Renal pelvis (tissue), 4 donors: Measurements from ENCODE around the gene MAP2K5. TPM values are rescaled to one million over a fixed set of nuclear protein-coding genes. Genes with fewer than 3 reads are reported as not detected.

Experiments
- DNase-seq: peaks from one replicate; pipeline ENCODE4 v3.0.0-alpha.2; 2013
- polyA plus RNA-seq, 3 donors: library from polyadenylated mRNA; unstranded; fragments of 120-200 nt; gene quantifications; one replicate each; pipeline ENCODE4 v1.2.1, GENCODE V29; 2013; ENCODE audit not compliant: insufficient read length in 3 of 3

MAP2K5 gene
- polyA plus RNA-seq, 3 donors: 19.9 to 22.3 (median 20.9) TPM

DNA sequence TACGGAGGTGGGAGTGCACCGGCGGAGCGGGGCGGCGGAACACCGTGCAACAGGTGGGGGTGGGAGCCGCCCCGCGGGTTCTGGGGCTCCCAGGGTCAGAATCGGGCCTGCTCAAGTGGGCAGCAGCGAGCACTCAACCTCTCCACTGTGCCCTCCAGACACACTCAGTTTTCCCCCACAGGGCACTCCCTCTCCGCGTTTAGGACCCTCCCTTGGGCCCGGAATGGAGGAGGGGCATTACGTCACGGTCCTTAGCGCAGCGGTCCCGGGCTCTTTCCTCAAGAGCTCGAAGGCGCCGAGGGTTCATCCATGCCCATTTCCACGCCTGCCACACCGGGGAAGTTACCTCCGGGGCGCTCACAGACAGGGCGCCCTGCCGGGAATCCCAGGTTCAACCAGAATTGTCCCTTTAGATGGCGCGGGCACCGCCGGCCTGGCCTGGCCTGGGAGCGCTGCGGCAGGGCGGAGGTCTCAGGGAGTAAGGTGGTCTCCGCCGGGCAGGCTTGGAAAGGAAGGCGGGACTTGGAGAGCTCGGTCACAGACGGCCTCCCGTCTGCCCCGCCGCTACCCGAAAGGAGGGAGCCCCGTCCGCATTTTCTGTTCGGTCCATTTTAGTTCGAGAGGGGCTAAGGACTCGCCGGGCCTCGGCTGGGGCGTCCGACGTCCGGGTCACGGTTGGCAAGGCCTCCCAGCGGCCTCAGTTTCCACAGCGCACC, 292.2 kb downstream of the MAP2K5 start:
- no peak for DNase-seq

DNA sequence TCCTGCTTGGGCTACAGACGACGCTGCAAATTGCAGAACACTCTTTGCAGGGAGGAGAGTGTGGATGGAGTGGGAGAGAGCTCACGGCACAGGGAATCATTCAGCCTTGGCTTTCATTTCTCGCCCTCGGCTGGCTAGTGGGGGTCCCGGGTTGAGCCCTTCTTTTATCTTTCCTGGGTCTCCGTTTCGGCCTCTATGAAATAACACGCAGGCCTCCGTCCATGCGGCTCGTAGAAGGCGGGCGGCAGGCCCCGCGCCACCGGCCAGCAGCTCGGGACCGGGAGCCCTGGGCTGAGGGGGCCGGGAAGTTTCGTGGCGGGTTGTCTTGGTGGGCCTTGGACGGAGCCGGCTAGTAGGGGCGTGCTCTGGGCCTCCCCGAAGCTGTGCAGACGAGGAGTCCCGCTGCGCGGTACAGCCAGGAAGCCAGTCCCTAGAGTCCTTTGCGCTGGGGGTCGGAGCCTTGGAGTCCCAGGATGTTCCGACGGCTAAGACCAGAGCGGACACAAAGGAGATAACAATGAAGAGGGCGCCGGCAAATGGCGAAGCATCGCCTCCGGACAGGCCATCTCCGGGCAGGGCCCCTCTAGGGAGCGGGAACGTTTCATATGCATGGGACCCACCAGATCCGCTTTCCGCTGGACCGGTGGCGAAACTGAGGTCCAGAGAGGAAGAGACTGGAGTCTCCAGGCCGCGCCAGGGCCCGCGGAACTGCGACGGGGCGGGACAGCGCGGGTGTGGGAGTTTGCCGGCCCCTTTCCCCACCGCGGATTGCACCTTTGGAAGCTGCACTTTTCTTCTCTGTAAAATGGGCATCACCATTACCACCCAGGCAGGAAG, 293.0 kb downstream of the MAP2K5 start:
- DNase-seq: no peak

DNA sequence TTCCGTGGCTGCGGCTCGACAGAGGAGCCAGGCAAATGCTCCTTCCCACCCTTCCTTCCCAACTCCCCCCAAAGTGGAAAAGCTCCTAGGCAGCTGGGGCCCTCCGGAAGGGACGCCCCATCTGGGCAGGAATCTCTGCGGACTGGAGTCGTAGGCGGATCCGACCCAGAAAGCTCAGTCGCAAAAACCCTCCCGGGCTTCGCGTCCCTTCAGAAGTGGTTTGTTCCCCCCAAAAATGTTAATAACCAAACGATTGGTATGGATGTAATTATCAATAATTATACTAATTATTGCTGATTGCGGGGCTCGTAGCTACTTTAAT, 293.6 kb downstream of the MAP2K5 start:
- DNase-seq: no peak

DNA sequence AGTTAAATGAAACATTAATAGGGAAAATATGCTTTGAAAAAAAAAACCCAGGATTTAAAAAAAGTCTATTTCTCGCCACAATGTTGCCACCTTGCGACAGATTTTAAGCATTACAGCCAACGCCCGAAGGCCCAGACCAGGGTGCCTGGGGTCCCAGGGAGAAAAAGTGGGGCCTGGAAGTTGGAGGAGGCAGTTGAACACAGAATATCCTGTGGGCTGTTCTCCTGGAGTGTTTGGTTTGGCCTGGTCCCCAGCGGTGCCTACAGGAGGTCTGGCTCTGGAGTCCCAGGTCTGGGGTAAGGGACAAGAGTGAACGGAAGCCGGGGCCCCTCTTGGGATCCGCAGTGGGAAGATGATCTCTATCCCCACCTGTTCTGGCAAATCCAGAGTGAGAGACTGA, 294.0 kb downstream of the MAP2K5 start:
- DNase-seq: no peak

DNA sequence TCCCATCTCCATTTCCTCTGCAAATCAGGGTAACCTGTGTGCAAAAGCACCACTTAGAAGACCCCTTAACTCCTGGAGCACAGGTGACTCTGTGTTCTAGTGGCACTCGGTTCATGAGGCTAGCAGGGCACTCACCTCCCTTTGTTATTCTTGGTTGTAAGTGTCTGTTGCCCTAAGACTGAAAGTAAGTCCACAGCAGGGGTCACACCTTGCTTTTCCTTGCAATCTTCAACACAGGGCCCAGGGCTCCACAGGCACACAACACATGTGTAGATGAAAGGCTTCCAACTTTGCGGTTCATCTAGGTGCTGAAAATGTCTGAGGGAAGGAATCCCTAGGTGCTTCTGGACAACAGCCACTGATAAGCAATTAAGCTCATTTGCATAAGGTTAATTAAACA, 294.5 kb downstream of the MAP2K5 start:
- DNase-seq: no peak

DNA sequence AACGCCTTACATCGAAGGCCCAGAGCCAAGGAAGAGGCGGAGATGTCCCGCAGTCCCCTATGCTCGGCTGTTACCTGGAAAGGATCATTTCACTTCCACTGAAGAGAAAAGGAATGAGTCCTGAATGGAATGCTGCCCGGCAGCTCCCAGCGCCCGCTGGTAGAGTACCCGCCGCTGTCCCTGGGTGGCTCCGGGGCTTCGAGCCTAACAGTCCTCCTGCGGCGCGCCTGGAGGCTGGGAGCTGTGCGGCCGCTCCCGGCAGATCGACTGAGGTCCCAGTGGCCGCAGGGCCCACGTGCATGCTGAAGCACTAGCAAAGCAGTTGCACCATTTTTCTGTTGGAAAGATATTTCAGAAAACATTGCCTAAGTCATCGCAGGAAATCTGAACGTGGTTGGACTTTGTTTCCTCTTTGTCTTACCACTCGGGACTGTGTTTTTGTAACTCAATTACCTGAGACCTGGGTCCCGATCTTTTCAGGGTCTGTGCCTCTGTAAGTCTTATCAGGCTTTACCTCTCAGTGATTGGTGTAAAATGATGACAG, 296.4 kb downstream of the MAP2K5 start:
- DNase-seq: peak; percentile 63

DNA sequence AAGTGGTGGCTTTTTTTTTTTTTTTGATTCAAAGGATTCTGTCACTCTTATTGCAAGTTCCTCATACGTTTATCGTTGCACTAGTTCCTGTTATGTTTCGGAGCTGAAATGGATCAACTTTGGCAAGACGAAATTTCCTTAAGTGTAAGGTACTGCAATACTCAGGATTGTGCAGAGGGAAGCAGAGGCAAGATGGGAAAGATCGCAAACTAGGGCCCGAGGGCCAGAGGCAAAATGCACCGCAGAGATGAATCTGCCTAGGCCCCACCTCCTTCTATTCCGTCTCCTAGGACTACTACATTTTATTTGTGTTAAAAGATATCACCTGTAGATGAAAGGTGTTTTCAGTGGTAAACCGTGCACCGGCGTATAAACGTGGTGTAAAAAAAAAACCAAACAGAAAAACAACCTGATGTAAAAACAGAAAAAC, 297.0 kb downstream of the MAP2K5 start:
- peak; percentile 40 for DNase-seq

DNA sequence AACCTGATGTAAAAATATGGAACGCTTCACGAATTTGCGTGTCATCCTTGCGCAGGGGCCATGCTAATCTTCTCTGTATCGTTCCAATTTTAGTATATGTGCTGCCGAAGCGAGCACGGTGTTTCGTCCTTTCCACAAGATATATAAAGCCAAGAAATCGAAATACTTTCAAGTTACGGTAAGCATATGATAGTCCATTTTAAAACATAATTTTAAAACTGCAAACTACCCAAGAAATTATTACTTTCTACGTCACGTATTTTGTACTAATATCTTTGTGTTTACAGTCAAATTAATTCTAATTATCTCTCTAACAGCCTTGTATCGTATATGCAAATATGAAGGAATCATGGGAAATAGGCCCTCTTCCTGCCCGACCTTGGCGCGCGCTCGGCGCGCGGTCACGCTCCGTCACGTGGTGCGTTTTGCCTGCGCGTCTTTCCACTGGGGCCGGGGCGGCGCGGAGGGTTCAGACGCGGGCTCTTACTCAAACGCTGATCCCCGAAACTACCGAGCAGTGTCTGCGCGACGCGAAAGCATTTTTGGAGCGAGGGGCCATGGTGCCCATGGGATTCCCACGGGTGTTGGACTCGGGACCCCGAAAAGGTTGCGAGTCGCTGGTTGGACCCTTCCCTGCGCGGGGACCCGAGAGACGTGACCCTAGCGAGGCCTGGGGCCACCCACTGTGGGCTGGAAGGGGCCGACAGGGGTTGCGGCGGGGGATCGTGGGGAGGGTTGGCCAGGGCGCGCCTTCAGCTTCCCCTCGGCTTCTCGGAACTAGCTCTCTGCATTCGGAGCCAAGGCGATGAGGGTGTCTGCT, 297.6 kb downstream of the MAP2K5 start, which contains the start of gene RNU6-1:
RNU6-1 (minus strand) TSS at position 117 of the 820 bp plus-strand sequence.
- peak; percentile 93 for DNase-seq

DNA sequence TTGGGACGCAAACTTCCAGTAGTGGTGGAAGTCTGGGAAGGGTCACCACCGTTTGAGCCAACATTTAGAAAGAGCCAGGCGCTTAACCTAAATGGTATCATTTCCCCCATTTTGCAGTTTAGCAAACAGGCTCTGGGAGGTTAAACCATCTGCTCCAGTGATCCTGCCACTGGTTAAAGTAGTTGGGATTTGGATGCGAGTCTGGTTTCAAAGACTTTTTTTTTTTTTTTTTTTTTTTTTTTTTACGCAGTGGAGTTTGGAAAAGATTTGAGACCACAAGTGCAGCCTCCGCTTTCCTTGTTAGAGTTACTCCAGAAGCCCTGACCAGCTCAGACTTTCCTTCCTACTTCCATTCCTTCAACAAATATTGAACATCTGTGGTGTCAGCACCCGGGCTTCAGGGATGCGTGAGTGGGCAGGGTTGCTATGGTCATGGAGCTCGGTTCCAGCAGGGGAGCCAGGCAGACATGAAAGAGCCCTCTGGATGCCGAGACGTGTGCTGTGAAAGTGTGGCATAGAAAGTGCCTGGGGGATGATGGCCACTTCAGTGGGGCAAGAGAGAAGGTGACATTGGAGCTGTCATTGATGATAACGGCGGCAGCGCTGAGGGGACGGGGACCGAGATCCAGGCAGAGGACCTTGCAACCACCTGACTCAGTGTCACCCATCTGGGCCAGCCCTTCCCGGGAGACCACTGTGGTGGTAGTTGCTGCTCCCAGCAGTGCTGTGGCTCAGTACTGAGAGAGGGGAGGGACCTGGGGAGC, 298.4 kb downstream of the MAP2K5 start:
- peak; percentile 42 for DNase-seq

DNA sequence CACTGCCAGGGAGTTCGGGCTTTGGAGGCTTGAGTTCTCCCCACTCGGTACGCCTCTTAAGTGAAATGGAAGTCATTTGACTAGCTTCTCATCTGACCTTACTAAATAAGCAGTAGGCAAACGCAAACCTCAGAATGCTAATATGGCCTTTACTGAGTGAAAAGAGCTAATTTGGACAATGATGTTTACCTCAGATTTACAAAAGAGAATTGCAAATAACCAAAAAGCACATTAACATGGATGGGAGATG, 298.9 kb downstream of the MAP2K5 start:
- no peak for DNase-seq

DNA sequence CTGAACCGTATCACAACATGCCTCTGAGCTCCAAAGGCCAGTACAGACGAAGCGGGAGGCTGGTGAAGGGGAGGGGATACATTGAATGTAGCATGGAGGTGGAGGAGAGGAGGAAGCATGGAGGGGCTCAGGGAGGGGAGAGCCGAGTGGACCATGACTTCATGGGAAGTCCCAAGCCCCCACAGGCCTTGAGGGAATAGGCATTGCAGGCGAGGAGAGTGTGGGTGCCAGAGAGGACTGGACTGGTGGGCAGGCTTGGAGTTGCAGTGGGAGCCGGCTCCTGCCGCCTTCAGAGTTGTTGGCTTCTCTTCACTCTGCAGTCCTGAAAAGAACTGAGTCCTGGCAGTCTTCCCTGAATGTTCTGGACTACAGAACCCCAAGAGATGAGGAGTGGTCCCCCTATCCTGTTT, 300.6 kb downstream of the MAP2K5 start:
- DNase-seq: no peak

DNA sequence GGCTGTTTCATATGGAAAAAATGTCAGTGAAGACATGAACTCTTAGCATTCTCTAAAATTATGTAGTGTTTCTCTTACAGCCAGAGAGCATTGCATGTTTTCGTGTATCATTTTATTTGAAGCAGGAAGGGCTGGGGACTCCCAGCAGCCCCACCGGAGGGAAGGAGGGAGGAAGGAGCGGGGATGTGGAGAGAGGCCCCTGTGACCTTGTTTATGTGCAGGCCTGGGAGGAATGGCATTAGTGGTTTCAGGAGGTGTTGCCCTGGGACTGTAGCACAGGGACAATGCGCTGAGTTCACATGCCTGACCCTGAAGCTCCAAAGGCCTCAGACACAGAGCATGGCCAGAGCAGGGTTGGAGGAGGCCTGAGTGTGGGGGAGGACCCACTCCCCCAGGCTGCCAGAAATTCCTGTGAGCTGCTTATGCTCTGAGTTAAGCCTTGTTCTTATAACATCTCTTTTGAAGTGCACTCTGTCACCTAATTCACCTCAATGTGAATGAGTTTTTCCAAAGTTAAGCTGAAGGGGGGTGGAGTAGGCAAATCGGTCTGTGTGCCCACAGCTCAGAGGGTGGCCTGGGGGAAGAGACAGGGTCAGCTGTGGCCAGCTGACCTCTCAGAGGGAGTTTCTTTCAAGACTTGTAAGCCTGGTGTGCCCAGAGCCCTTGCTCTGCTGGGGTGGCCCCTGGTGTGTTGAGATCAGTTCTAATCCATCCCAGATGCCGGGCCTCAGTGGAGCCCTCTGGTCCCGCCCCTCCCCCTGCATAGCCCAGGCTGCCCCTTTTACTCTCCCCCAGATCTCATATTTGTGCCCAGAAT, 301.3 kb downstream of the MAP2K5 start:
- DNase-seq: peak; percentile 87

DNA sequence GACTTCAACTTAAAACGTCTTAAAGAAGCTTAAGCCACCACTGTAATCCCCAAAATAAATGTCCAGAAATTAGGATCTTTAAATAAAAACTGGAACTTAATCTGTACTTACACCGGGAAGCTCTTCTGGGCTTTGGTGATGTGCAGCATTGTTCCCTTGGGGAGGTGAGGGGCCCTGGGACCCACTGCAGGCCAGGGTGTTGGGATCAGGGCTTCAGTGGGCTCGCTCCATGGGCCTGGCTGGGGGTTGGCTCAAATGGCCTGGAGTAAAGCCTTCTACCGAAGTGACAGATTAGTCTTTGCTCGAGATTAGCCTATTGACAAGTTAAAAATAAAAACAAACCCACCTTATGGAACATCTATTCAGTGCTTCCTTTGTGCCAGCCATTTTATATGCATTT, 303.5 kb downstream of the MAP2K5 start:
- no peak for DNase-seq

DNA sequence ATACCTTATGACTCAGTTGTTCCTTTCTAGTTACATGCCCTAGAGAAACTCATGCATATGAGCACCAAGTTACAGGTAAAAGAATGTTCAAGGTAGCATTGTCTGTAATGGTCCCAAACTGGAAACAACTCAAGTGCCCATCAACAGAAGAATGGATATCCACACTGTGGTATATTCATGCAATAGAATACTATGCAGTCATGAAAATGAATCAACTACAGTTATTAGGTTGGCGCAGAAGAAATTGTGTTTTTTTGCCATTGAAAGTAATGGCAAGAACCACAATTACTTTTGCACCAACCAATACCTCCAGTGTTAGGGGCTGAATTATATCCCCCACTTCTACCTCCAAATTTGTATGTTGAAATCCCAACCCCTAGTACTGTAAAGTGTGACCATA, 307.0 kb downstream of the MAP2K5 start:
- no peak for DNase-seq

DNA sequence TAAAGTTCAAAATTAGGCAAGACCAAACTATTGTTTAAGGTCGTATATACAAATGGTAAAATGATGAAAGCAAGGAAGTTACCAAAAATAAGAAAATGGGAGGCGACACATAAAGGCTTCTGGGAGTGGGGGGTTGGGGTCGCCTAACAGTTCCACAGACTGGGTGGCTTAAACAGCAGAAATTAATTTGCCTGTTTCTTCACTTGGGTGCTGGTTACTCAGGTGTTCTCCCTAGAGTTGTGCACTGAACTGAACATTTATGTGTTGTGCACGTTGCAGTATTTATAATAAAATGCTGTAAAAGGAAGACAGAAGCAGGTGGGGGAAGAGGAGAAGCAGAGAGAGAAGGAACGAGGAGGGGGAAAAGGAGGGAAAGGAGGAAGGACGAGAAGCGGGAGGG, 307.8 kb downstream of the MAP2K5 start:
- DNase-seq: no peak

DNA sequence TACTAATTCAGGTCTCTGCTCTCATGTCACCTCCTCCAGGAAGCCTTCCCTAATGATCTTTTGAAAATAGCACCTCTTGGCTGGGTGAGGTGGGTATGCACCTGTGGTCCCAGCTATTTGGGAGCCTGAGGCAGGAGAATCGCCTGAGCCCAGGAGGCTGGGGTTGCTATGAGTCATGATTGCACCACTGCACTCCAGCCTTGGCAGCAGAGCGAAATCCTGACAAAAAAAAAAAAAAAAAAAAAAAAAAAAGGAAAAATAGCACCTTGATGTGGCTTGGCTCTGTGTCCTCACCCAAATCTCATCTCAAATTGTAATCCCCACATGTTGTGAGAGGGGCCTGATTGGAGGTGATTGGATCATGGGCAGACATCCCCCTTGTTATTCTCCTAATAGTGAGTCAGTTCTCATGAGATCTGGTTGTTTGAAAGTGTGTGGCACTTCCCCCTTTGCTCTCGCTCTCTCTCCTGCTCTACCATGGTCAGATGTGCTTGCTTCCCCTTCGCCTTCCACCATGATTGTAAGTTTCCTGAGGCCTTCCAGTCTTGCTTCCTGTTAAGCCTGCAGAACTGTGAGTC, 308.6 kb downstream of the MAP2K5 start:
- no peak for DNase-seq

DNA sequence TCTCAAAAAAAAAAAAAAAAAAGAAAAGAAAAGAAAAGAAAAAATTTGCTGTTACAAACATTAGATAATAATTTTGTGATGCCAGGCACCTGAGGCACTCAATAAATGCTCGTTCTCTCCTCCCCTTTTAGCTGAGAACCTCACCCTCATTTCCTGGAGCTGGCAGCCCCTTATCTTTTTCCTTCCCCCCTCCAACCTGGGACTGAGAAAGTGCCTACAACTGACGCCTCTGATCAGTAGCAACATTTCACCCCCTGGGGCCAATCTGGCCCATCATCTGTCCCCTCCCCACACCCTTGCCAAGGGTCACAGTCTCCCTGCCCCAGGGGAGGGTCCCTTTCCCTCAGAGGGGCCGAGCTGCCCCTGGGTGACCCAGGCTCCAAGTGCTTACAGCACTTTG, 309.9 kb downstream of the MAP2K5 start:
- no peak for DNase-seq

DNA sequence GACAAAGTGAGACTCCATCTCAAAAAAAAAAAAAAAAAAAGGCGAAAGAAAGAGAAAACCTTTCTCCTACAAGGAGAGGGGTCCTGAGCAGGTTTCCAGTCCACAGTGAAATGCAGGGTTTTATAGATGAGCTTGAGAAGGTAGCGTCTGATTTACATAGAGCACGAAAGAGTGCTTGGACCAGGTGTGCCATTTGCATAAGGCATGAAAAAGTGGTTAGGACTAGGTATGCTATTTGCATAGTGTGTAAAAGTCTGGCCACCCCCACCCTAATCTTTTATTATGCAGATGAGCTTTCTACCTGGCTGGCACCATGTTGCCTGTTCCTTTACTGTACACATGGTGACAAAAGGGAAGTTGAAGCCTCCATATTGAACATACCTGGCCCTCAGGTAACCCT, 311.0 kb downstream of the MAP2K5 start:
- no peak for DNase-seq

DNA sequence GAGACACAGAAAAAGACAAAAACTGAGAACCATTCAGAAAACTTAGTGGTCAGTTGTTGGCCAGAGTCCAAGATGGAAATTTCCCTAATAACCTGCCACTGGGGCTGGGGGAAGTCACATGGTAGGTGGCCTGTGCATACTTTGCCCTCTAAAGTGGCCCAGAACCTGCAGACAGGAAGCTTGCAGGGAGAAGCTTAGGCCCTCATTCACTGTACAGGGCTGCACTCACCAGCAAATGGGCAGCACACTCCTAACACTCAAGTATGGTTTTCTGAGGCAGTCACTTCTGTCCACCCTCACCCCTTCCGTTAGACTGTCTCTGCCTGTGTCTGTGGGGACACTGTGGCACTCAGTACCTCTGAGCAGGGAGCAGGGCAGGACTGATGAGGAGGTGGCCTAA, 311.9 kb downstream of the MAP2K5 start:
- DNase-seq: no peak

DNA sequence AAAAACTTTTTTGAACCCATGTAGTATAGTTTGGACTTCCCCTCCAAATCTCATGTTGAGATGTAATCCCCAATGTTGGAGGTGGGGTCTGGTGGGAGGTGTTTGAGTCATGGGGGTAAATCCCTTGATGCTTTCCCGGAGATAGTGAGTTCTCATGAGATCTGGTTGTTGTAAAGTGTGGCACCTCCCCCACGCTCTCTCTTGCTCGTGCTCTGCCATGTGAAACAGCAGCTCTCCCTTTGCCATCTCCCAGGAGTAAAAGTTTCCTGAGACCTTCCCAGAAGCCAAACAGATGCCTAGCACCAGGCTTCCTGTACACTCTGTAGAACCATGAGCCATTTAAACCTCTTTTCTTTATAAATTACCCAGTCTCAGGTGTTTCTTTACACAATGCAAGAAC, 313.3 kb downstream of the MAP2K5 start:
- no peak for DNase-seq
